Activated CD4-positive, alpha-beta T cell treated with anti-CD3 and anti-CD28 coated beads, Interleukin-2, amount 10 ng/mL, durations not matched to agents 24 days and 14 days (primary cell): ENCODE data around the gene APBB3. TPM values are rescaled to one million over a fixed set of nuclear protein-coding genes. Genes with fewer than 3 reads are reported as not detected.

Source experiments
- DNase-seq: peaks from one replicate; pipeline ENCODE4 v3.0.0; 2022
- H3K27ac Mint-ChIP-seq: one replicate; pipeline ENCODE4 v1.8.0; 2022; ENCODE audit warnings: mild to moderate bottlenecking, mixed read lengths
- H3K27me3 Mint-ChIP-seq: one replicate; pipeline ENCODE4 v1.8.0; 2022; ENCODE audit warnings: mixed read lengths
- H3K36me3 Mint-ChIP-seq: one replicate; pipeline ENCODE4 v1.8.0; 2022; ENCODE audit warnings: low read depth, mild to moderate bottlenecking, mixed read lengths
- H3K4me1 Mint-ChIP-seq: one replicate; pipeline ENCODE4 v1.8.0; 2021; ENCODE audit warnings: mixed read lengths
- H3K4me3 Mint-ChIP-seq: one replicate; pipeline ENCODE4 v1.8.0; 2022; ENCODE audit warnings: mild to moderate bottlenecking, moderate library complexity, mixed read lengths
- H3K9me3 Mint-ChIP-seq: one replicate; pipeline ENCODE4 v1.8.0; 2021; ENCODE audit warnings: mixed read lengths
- intact Hi-C: fragments of 100-400 bp; cut with micrococcal nuclease; formaldehyde crosslinking; loops from one replicate; pipeline ENCODE4 v1.15.1; 2023
- total RNA-seq: library from RNA; stranded (reverse); gene quantifications from 2 replicates; pipeline ENCODE4 v1.2.3, GENCODE V29; 2022

Gene APBB3
- total RNA-seq, 1 donor from 2014 or later, result 17.8 TPM

GRCh38 chr5:140569197-140569596 is 4.8 kb upstream of the APBB3 start:
- Mint-ChIP-seq H3K9me3 (no peaks in the 10 kb centered on the region), H3K4me1 (peaks cover 42% of the 10 kb centered on the region), H3K4me3 (peak overlapping the region; percentile 80), H3K27me3 (no peaks in the 10 kb centered on the region), H3K27ac (peak overlapping the region; percentile 92), H3K36me3 (peaks cover 36% of the 10 kb centered on the region)
- DNase-seq, result peak; percentile 77
- intact Hi-C loops, result no loop called here

GRCh38 chr5:140568443-140569063 is 4.2 kb upstream of the APBB3 start:
- DNase-seq, result no peak
- Mint-ChIP-seq H3K4me1 (peaks cover 47% of the 10 kb centered on the region), H3K9me3 (no peaks in the 10 kb centered on the region), H3K27me3 (no peaks in the 10 kb centered on the region), H3K27ac (peak overlapping the region; percentile 92), H3K36me3 (peaks cover 36% of the 10 kb centered on the region), H3K4me3 (peak overlapping the region; percentile 80)
- intact Hi-C loops, result no loop called here

GRCh38 chr5:140567871-140568270 is 3.5 kb upstream of the APBB3 start:
- Mint-ChIP-seq H3K4me3 (no peak overlapping the region), H3K36me3 (peaks cover 36% of the 10 kb centered on the region), H3K9me3 (no peaks in the 10 kb centered on the region), H3K27ac (peak overlapping the region; percentile 70), H3K4me1 (peaks cover 52% of the 10 kb centered on the region), H3K27me3 (no peaks in the 10 kb centered on the region)
- intact Hi-C loops, result no loop called here
- no peak for DNase-seq

- H3K36me3 Mint-ChIP-seq, result peaks cover 36% of the 10 kb centered on the region
- no peak for DNase-seq
- H3K4me3 Mint-ChIP-seq, result peak overlapping the region; percentile 45
- peak overlapping the region; percentile 70 for H3K27ac Mint-ChIP-seq
- no peaks in the 10 kb centered on the region for H3K27me3 Mint-ChIP-seq
- peaks cover 56% of the 10 kb centered on the region for H3K4me1 Mint-ChIP-seq
- no peaks in the 10 kb centered on the region for H3K9me3 Mint-ChIP-seq
- intact Hi-C loops, result no loop called here
Observed at GRCh38 chr5:140567136-140567818, 2.9 kb upstream of the APBB3 start.

- Mint-ChIP-seq H3K36me3 (peaks cover 36% of the 10 kb centered on the region), H3K4me1 (peaks cover 56% of the 10 kb centered on the region), H3K27me3 (no peaks in the 10 kb centered on the region), H3K9me3 (no peaks in the 10 kb centered on the region), H3K4me3 (peak overlapping the region; percentile 45), H3K27ac (peak overlapping the region; percentile 26)
- no peak for DNase-seq
- intact Hi-C loops, result no loop called here
Observed at GRCh38 chr5:140566665-140567064, 2.3 kb upstream of the APBB3 start.

GRCh38 chr5:140565780-140566095 is 1.3 kb upstream of the APBB3 start:
- Mint-ChIP-seq H3K36me3 (peaks cover 35% of the 10 kb centered on the region), H3K4me3 (peak overlapping the region; percentile 93), H3K9me3 (no peaks in the 10 kb centered on the region), H3K27ac (peak overlapping the region; percentile 95), H3K27me3 (no peaks in the 10 kb centered on the region), H3K4me1 (peaks cover 56% of the 10 kb centered on the region)
- peak; percentile 60 for DNase-seq
- intact Hi-C loops, result loop anchor here (2.0 kb wide), 1 partner anchor 135 kb away; the partner anchor contains the start of gene ZMAT2

- intact Hi-C loops, result loop anchor here (2.0 kb wide), 1 partner anchor 136 kb away; the partner anchor contains the start of gene ZMAT2
- Mint-ChIP-seq H3K27ac (peak overlapping the region; percentile 95), H3K27me3 (no peaks in the 10 kb centered on the region), H3K9me3 (no peaks in the 10 kb centered on the region), H3K4me1 (peaks cover 54% of the 10 kb centered on the region), H3K36me3 (peaks cover 37% of the 10 kb centered on the region), H3K4me3 (peak overlapping the region; percentile 93)
- peak; percentile 64 for DNase-seq
Observed at GRCh38 chr5:140565024-140565779, 804 bp upstream of the APBB3 start.

GRCh38 chr5:140563596-140563995 is 802 bp downstream of the APBB3 start:
- Mint-ChIP-seq H3K27ac (peak overlapping the region; percentile 95), H3K9me3 (no peaks in the 10 kb centered on the region), H3K4me3 (peak overlapping the region; percentile 93), H3K36me3 (peaks cover 32% of the 10 kb centered on the region), H3K4me1 (peaks cover 47% of the 10 kb centered on the region), H3K27me3 (no peaks in the 10 kb centered on the region)
- DNase-seq, result no peak
- intact Hi-C loops, result no loop called here

GRCh38 chr5:140561753-140562523 is 2.5 kb downstream of the APBB3 start:
- Mint-ChIP-seq H3K4me1 (peaks cover 42% of the 10 kb centered on the region), H3K4me3 (no peak overlapping the region), H3K9me3 (no peaks in the 10 kb centered on the region), H3K27ac (no peak overlapping the region), H3K36me3 (peaks cover 25% of the 10 kb centered on the region), H3K27me3 (no peaks in the 10 kb centered on the region)
- peak; percentile 57 for DNase-seq
- intact Hi-C loops, result no loop called here

GRCh38 chr5:140560227-140560626 is 4.2 kb downstream of the APBB3 start:
- H3K4me3 Mint-ChIP-seq, result no peak overlapping the region
- H3K4me1 Mint-ChIP-seq, result peaks cover 43% of the 10 kb centered on the region
- H3K27ac Mint-ChIP-seq, result no peak overlapping the region
- H3K9me3 Mint-ChIP-seq, result no peaks in the 10 kb centered on the region
- intact Hi-C loops, result no loop called here
- no peaks in the 10 kb centered on the region for H3K27me3 Mint-ChIP-seq
- peaks cover 28% of the 10 kb centered on the region for H3K36me3 Mint-ChIP-seq
- DNase-seq, result no peak

- Mint-ChIP-seq H3K4me3 (no peak overlapping the region), H3K4me1 (peaks cover 48% of the 10 kb centered on the region), H3K27ac (no peak overlapping the region), H3K27me3 (no peaks in the 10 kb centered on the region), H3K36me3 (peaks cover 31% of the 10 kb centered on the region), H3K9me3 (no peaks in the 10 kb centered on the region)
- intact Hi-C loops, result loop anchor here (5.0 to 10.0 kb wide), 3 partner anchors 306 to 446 kb away; partner anchors contain the start of genes CYSTM1 and PURA
- DNase-seq, result no peak
Observed at GRCh38 chr5:140558542-140558941, 5.9 kb downstream of the APBB3 start.

GRCh38 chr5:140557965-140558364 is 6.4 kb downstream of the APBB3 start:
- Mint-ChIP-seq H3K27ac (peak overlapping the region; percentile 82), H3K36me3 (peaks cover 37% of the 10 kb centered on the region), H3K27me3 (no peaks in the 10 kb centered on the region), H3K4me3 (peak overlapping the region; percentile 84), H3K9me3 (no peaks in the 10 kb centered on the region), H3K4me1 (peaks cover 48% of the 10 kb centered on the region)
- intact Hi-C loops, result loop anchor here (1.0 to 10.0 kb wide), 5 partner anchors 11 to 446 kb away; partner anchors contain the start of genes ANKHD1, CYSTM1, EIF4EBP3 and PURA
- DNase-seq, result peak; percentile 57

- Mint-ChIP-seq H3K4me3 (peak within 1 kb of the TSS; percentile 84), H3K36me3 (peaks cover 39% of the 10 kb centered on the region), H3K9me3 (no peaks in the 10 kb centered on the region), H3K4me1 (peaks cover 47% of the 10 kb centered on the region), H3K27me3 (no peaks in the 10 kb centered on the region), H3K27ac (peak within 1 kb of the TSS; percentile 82)
- intact Hi-C loops, result loop anchor here (1.0 to 10.0 kb wide), 5 partner anchors 10 to 445 kb away; partner anchors contain the start of genes ANKHD1, CYSTM1, EIF4EBP3 and PURA
- DNase-seq, result peak; percentile 98
Observed at GRCh38 chr5:140557136-140557805, 7.1 kb downstream of the APBB3 start, which contains the start of gene SRA1. Gene SRA1 (minus strand): TSS chr5:140557473. CDS start chr5:140557452, 21 bp downstream.
